ENCODE results near the gene NAPB.

The NAPB gene

GRCh38 chr20:23358563-23358906 lies 62.8 kb downstream of the NAPB start:
- Histone ChIP-seq H2AFZ (ENCODE audit: low read length) (peak overlapping the region; percentile 65), H3K9me2 (replicated peaks; ENCODE audit: insufficient read depth, low read length) (no peaks in the 10 kb centered on the region), H3K4me1 (ENCODE audit: low read length) (peaks cover 27% of the 10 kb centered on the region), H3F3A (ENCODE audit: insufficient read depth, low read length) (peaks cover 38% of the 10 kb centered on the region), H3K27me3 (replicated peaks; ENCODE audit: insufficient read depth, low read length) (no peaks in the 10 kb centered on the region), H3K36me3 (replicated peaks; ENCODE audit: insufficient read depth, low read length) (peaks cover 3% of the 10 kb centered on the region; the same call in 1 of the 2 replicates), H3K27ac (ENCODE audit: low read length) (peak overlapping the region; percentile 50; the same call in 1 of the 2 replicates), H3K9ac (ENCODE audit: low read length) (peak overlapping the region; percentile 33; the same call in 1 of the 2 replicates), H3K9me3 (replicated peaks; ENCODE audit: insufficient read depth, low read length) (no peaks in the 10 kb centered on the region), H4K20me1 (ENCODE audit: insufficient read depth, low read length) (no peaks in the 10 kb centered on the region), H3K4me2 (ENCODE audit: low read depth, low read length) (peak overlapping the region; percentile 53), H3K4me3 (ENCODE audit: low read length) (peak overlapping the region; percentile 35; the same call in 1 of the 2 replicates), H3K79me2 (ENCODE audit: low read length) (peaks cover 41% of the 10 kb centered on the region)
- no peak for TF ChIP-seq EZH2 (optimal IDR thresholded peaks at IDR 0.05; ENCODE audit: low read depth, low read length)
- no peak for TF ChIP-seq EZH2phosphoT487 (IDR thresholded peaks at IDR 0.05; ENCODE audit: low read length)
- DNase-seq = no peak

GRCh38 chr20:23357767-23358562 lies 63.3 kb downstream of the NAPB start:
- H3K79me2 ChIP-seq (ENCODE audit: low read length) = peaks cover 41% of the 10 kb centered on the region
- peak overlapping the region; percentile 76 for H3K4me2 ChIP-seq (ENCODE audit: low read depth, low read length)
- H3F3A ChIP-seq (ENCODE audit: insufficient read depth, low read length) = peaks cover 38% of the 10 kb centered on the region
- H2AFZ ChIP-seq (ENCODE audit: low read length) = peak overlapping the region; percentile 65
- DNase-seq = peak; percentile 99
- peaks cover 22% of the 10 kb centered on the region for H3K4me1 ChIP-seq (ENCODE audit: low read length)
- peak overlapping the region; percentile 87 for H3K9ac ChIP-seq (ENCODE audit: low read length)
- peaks cover 3% of the 10 kb centered on the region; the same call in 1 of the 2 replicates for H3K36me3 ChIP-seq (replicated peaks; ENCODE audit: insufficient read depth, low read length)
- H3K9me3 ChIP-seq (replicated peaks; ENCODE audit: insufficient read depth, low read length) = no peaks in the 10 kb centered on the region
- H3K27ac ChIP-seq (ENCODE audit: low read length) = peak overlapping the region; percentile 95
- H3K4me3 ChIP-seq (ENCODE audit: low read length) = peak overlapping the region; percentile 75
- TF ChIP-seq CTCF (IDR thresholded peaks at IDR 0.05; ENCODE audit: low read length) = no peak
- no peak for TF ChIP-seq EZH2 (optimal IDR thresholded peaks at IDR 0.05; ENCODE audit: low read depth, low read length)
- TF ChIP-seq EZH2phosphoT487 (IDR thresholded peaks at IDR 0.05; ENCODE audit: low read length) = no peak
- no peaks in the 10 kb centered on the region for H4K20me1 ChIP-seq (ENCODE audit: insufficient read depth, low read length)
- H3K27me3 ChIP-seq (replicated peaks; ENCODE audit: insufficient read depth, low read length) = no peaks in the 10 kb centered on the region
- no peaks in the 10 kb centered on the region for H3K9me2 ChIP-seq (replicated peaks; ENCODE audit: insufficient read depth, low read length)

- TF ChIP-seq EZH2 (optimal IDR thresholded peaks at IDR 0.05; ENCODE audit: low read depth, low read length) = no peak
- TF ChIP-seq EZH2phosphoT487 (IDR thresholded peaks at IDR 0.05; ENCODE audit: low read length) = no peak
- no peak for TF ChIP-seq CTCF (IDR thresholded peaks at IDR 0.05; ENCODE audit: low read length)
- Histone ChIP-seq H3K4me3 (ENCODE audit: low read length) (no peak overlapping the region), H4K20me1 (ENCODE audit: insufficient read depth, low read length) (no peaks in the 10 kb centered on the region), H3K9me3 (replicated peaks; ENCODE audit: insufficient read depth, low read length) (no peaks in the 10 kb centered on the region), H3K9ac (ENCODE audit: low read length) (no peak overlapping the region), H3K27ac (ENCODE audit: low read length) (peak overlapping the region; percentile 95; the same call in 1 of the 2 replicates), H3K9me2 (replicated peaks; ENCODE audit: insufficient read depth, low read length) (no peaks in the 10 kb centered on the region), H3K36me3 (replicated peaks; ENCODE audit: insufficient read depth, low read length) (peaks cover 3% of the 10 kb centered on the region; the same call in 1 of the 2 replicates), H3K79me2 (ENCODE audit: low read length) (peaks cover 51% of the 10 kb centered on the region), H3K4me2 (ENCODE audit: low read depth, low read length) (peak overlapping the region; percentile 76; the same call in 1 of the 2 replicates), H3F3A (ENCODE audit: insufficient read depth, low read length) (peaks cover 36% of the 10 kb centered on the region), H3K27me3 (replicated peaks; ENCODE audit: insufficient read depth, low read length) (no peaks in the 10 kb centered on the region), H3K4me1 (ENCODE audit: low read length) (peaks cover 31% of the 10 kb centered on the region), H2AFZ (ENCODE audit: low read length) (no peak overlapping the region)
- no peak for DNase-seq
Observed at GRCh38 chr20:23356203-23356602, 65.1 kb downstream of the NAPB start.

All from MM.1S (cell line).